H1 (cell line): ENCODE results near the gene UBQLN3. TPM values are rescaled to one million over a fixed set of nuclear protein-coding genes. Genes with fewer than 3 reads are reported as not detected.

Experiments
- CTCF ChIA-PET: fragments of 300-600 bp; sonication (Branson Sonifier 250); formaldehyde crosslinking; loops from one replicate; lab custom pipeline; 2021; ENCODE audit not compliant: partially characterized antibody; lab: Charles Lee
- POLR2A ChIA-PET: fragments of 300-600 bp; sonication (Branson Sonifier 250); formaldehyde crosslinking; loops from one replicate; lab custom pipeline; 2021; ENCODE audit warnings: inconsistent platforms; ENCODE audit not compliant: partially characterized antibody; lab: Charles Lee
- DNase-seq, 2 experiments: peaks; one replicate each; pipeline versions ENCODE4 v3.0.0 to v3.0.0-alpha.2; 2010 to 2022; ENCODE audit warnings: low spot score in 2 of 2, low read depth in 1 of 2, mixed read lengths in 1 of 2
- FAIRE-seq: peaks from 2 replicates; lab custom pipeline; 2011; peaks lifted over from hg19 to GRCh38; lab: Jason Lieb, UNC
- H2AFZ ChIP-seq: 2 replicates; pipeline ENCODE4 v1.8.1; 2012; ENCODE audit warnings: low read length, inconsistent platforms
- H2AK5ac ChIP-seq: 2 replicates; pipeline ENCODE4 v1.6.1; 2013; ENCODE audit warnings: low read depth, low read length
- H2BK120ac ChIP-seq: replicated peaks from 2 replicates; pipeline ENCODE3; 2013; ENCODE audit warnings: low read depth, low read length, inconsistent platforms
- H2BK12ac ChIP-seq: 2 replicates; pipeline ENCODE4 v1.6.1; 2013; ENCODE audit warnings: low read depth, low read length
- H2BK15ac ChIP-seq: 2 replicates; pipeline ENCODE4 v1.6.1; 2013; ENCODE audit warnings: low read length
- H2BK20ac ChIP-seq: 2 replicates; pipeline ENCODE4 v1.6.1; 2013; ENCODE audit warnings: low read length
- H2BK5ac ChIP-seq: 2 replicates; pipeline ENCODE4 v1.6.1; 2013; ENCODE audit warnings: low read depth, low read length
- H3K14ac ChIP-seq: 2 replicates; pipeline ENCODE4 v1.6.1; 2013; ENCODE audit warnings: inconsistent platforms; ENCODE audit not compliant: insufficient read length
- H3K18ac ChIP-seq: 2 replicates; pipeline ENCODE4 v1.6.1; 2013; ENCODE audit warnings: low read length; ENCODE audit errors: extremely low read depth
- H3K23ac ChIP-seq: 2 replicates; pipeline ENCODE4 v1.6.1; 2013; ENCODE audit warnings: inconsistent platforms; ENCODE audit not compliant: insufficient read length
- H3K23me2 ChIP-seq: 2 replicates; pipeline ENCODE4 v1.6.1; 2013; ENCODE audit warnings: low read depth, low read length
- H3K27ac ChIP-seq: 2 replicates; pipeline ENCODE4 v1.6.1; 2011; ENCODE audit warnings: low read depth, low read length, inconsistent platforms
- H3K27me3 ChIP-seq, 4 experiments: replicated peaks in 1 of 4; 1 replicate in 1 of 4; 2 replicates in 3 of 4; pipeline versions ENCODE4 v1.6.1 to v1.8.1; 2011 to 2013; ENCODE audit warnings: low read length in 3 of 4, mild to moderate bottlenecking in 3 of 4, inconsistent platforms in 2 of 4, mixed read lengths in 2 of 4, moderate library complexity in 1 of 4; ENCODE audit not compliant: control insufficient read depth in 3 of 4, insufficient read depth in 3 of 4; ENCODE audit errors: extremely low read depth in 1 of 4
- H3K36me3 ChIP-seq, 4 experiments: 2 replicates each; pipeline versions ENCODE4 v1.6.1 to v1.8.1; 2011 to 2013; ENCODE audit warnings: mild to moderate bottlenecking in 4 of 4, low read length in 3 of 4, moderate library complexity in 2 of 4, control low read depth in 1 of 4, inconsistent platforms in 1 of 4; ENCODE audit not compliant: insufficient read depth in 4 of 4, control insufficient read depth in 2 of 4
- H3K4ac ChIP-seq: replicated peaks from 2 replicates; pipeline ENCODE3; 2013; ENCODE audit warnings: low read length, low read depth, mixed read lengths, inconsistent platforms; ENCODE audit not compliant: insufficient read length
- H3K4me1 ChIP-seq, 4 experiments: replicated peaks in 1 of 4; 1 replicate in 1 of 4; 2 replicates in 3 of 4; pipeline versions ENCODE4 v1.6.1 to v1.8.1; 2011 to 2013; ENCODE audit warnings: low read length in 3 of 4, inconsistent platforms in 2 of 4, mixed read lengths in 1 of 4; ENCODE audit not compliant: insufficient read depth in 4 of 4, control insufficient read depth in 3 of 4
- H3K4me2 ChIP-seq, 2 experiments: 2 replicates each; pipeline versions ENCODE4 v1.6.1 to v1.8.1; 2011 to 2013; ENCODE audit warnings: low read depth in 2 of 2, low read length in 2 of 2, control low read depth in 1 of 2, inconsistent platforms in 1 of 2, mild to moderate bottlenecking in 1 of 2; ENCODE audit not compliant: insufficient read depth in 1 of 2
- H3K4me3 ChIP-seq, 4 experiments: fragments of 200-600, 300-600 bp in 1 of 4; sonication (generic), shearing (Covaris generic), sonication (Bioruptor Twin) in 1 of 4; 2 replicates each; pipeline versions ENCODE4 v1.5.1 to v1.8.1; 2011 to 2016; ENCODE audit warnings: low read length in 4 of 4, low read depth in 3 of 4, control low read depth in 2 of 4, inconsistent platforms in 2 of 4, mild to moderate bottlenecking in 2 of 4, mixed read lengths in 1 of 4, moderate library complexity in 1 of 4; ENCODE audit not compliant: insufficient read depth in 2 of 4; ENCODE audit errors: extremely low read depth in 1 of 4
- H3K56ac ChIP-seq: replicated peaks from 2 replicates; pipeline ENCODE3; 2013; ENCODE audit warnings: low read depth, mild to moderate bottlenecking, mixed read lengths, low read length, inconsistent platforms; ENCODE audit not compliant: insufficient read length
- H3K79me1 ChIP-seq: 2 replicates; pipeline ENCODE4 v1.6.1; 2013; ENCODE audit warnings: low read depth, low read length, control low read depth
- H3K79me2 ChIP-seq, 2 experiments: 2 replicates each; pipeline versions ENCODE4 v1.6.1 to v1.8.1; 2012 to 2013; ENCODE audit warnings: low read length in 2 of 2, mild to moderate bottlenecking in 2 of 2, inconsistent platforms in 1 of 2; ENCODE audit not compliant: insufficient read depth in 2 of 2, control insufficient read depth in 1 of 2
- H3K9ac ChIP-seq, 4 experiments: replicated peaks in 1 of 4; 1 replicate in 1 of 4; 2 replicates in 3 of 4; pipeline versions ENCODE4 v1.6.1 to v1.8.1; 2011 to 2013; ENCODE audit warnings: low read depth in 3 of 4, low read length in 3 of 4, control low read depth in 2 of 4, mild to moderate bottlenecking in 2 of 4, moderate library complexity in 2 of 4, inconsistent platforms in 1 of 4; ENCODE audit errors: extremely low read depth in 1 of 4
- H3K9me3 ChIP-seq, 2 experiments: 2 replicates each; pipeline versions ENCODE4 v1.6.1 to v1.8.1; 2012 to 2013; ENCODE audit warnings: mild to moderate bottlenecking in 2 of 2, moderate library complexity in 2 of 2, control low read depth in 1 of 2, inconsistent platforms in 1 of 2, low read depth in 1 of 2, low read length in 1 of 2, mixed read lengths in 1 of 2; ENCODE audit not compliant: insufficient read depth in 2 of 2
- H4K20me1 ChIP-seq, 2 experiments: replicated peaks in 1 of 2; 2 replicates each; pipeline versions ENCODE3 to v1.8.1; 2011 to 2013; ENCODE audit warnings: inconsistent platforms in 2 of 2, low read length in 2 of 2, mild to moderate bottlenecking in 1 of 2; ENCODE audit not compliant: insufficient read depth in 2 of 2, control insufficient read depth in 1 of 2
- H4K5ac ChIP-seq: 2 replicates; pipeline ENCODE4 v1.6.1; 2013; ENCODE audit warnings: low read length, low read depth, mixed read lengths, inconsistent platforms; ENCODE audit not compliant: insufficient read length
- H4K8ac ChIP-seq: 2 replicates; pipeline ENCODE4 v1.8.0; 2013; ENCODE audit warnings: mild to moderate bottlenecking, moderate library complexity, low read length, inconsistent platforms; ENCODE audit not compliant: insufficient read depth; ENCODE audit errors: extremely low read depth
- H4K91ac ChIP-seq: replicated peaks from 2 replicates; pipeline ENCODE3; 2013; ENCODE audit warnings: low read length, mixed read lengths, inconsistent platforms; ENCODE audit not compliant: insufficient read length
- BCL11A ChIP-seq, 2 experiments: IDR thresholded peaks; one replicate each; pipeline ENCODE4 v1.6.1; 2011; ENCODE audit warnings: low read depth in 2 of 2, low read length in 2 of 2, mild to moderate bottlenecking in 2 of 2
- BRCA1 ChIP-seq: IDR thresholded peaks from 2 replicates; pipeline ENCODE4 v1.6.1; 2012; ENCODE audit warnings: low read depth, low read length, improper control_type of control experiment
- EP300 ChIP-seq, 2 experiments: IDR thresholded peaks; 1 replicate in 1 of 2; 2 replicates in 1 of 2; pipeline ENCODE4 v1.6.1; 2011 to 2012; ENCODE audit warnings: low read depth in 2 of 2, low read length in 2 of 2, mild to moderate bottlenecking in 2 of 2, borderline replicate concordance in 1 of 2, inconsistent platforms in 1 of 2, moderate library complexity in 1 of 2
- MAFK ChIP-seq: IDR thresholded peaks from 2 replicates; pipeline ENCODE4 v1.6.1; 2012; ENCODE audit warnings: low read depth, mild to moderate bottlenecking, improper control_type of control experiment, low read length
- POLR2A ChIP-seq, 2 experiments: IDR thresholded peaks; 1 replicate in 1 of 2; 2 replicates in 1 of 2; pipeline ENCODE4 v1.6.1; 2011; ENCODE audit warnings: low read depth in 2 of 2, low read length in 2 of 2, mild to moderate bottlenecking in 2 of 2; ENCODE audit errors: control extremely low read depth in 1 of 2
- SIN3A ChIP-seq, 2 experiments: IDR thresholded peaks in 1 of 2; conservative IDR thresholded peaks in 1 of 2; 2 replicates each; pipeline ENCODE4 v1.6.1; 2011 to 2012; ENCODE audit warnings: low read length in 2 of 2, improper control_type of control experiment in 1 of 2, low read depth in 1 of 2, mild to moderate bottlenecking in 1 of 2
- SIX5 ChIP-seq: IDR thresholded peaks from 2 replicates; pipeline ENCODE4 v1.6.1; 2011; ENCODE audit warnings: mild to moderate bottlenecking, low read depth, low read length
- WGBS, 2 experiments: shearing (Covaris generic) in 1 of 2; methylation state at CpG; one replicate each; pipeline versions ENCODE4 v1.1.6 to v1.1.7; 2013 to 2015; ENCODE audit warnings: low lambda C conversion rate in 2 of 2, mixed read lengths in 2 of 2, inconsistent platforms in 1 of 2, low coverage in 1 of 2, missing lambda C conversion rate in 1 of 2; ENCODE audit not compliant: insufficient replicate concordance in 2 of 2, insufficient coverage in 1 of 2, insufficient read length in 1 of 2; ENCODE audit errors: extremely low coverage in 1 of 2, missing lambda C conversion rate in 1 of 2; 5-methylcytosine and 5-hydroxymethylcytosine counted together
- polyA plus RNA-seq, 7 experiments: library from polyadenylated mRNA; depleted of rRNA in 3 of 7; stranded (reverse) in 5 of 7; unstranded in 2 of 7; fragments of >200 nt in 5 of 7; fragments of 200-250 nt in 2 of 7; gene quantifications; 1 replicate in 5 of 7; 2 replicates in 1 of 7; 4 replicates in 1 of 7; pipeline versions ENCODE4 v1.2.1 to v1.2.3, GENCODE V29; 2011 to 2013; ENCODE audit warnings: missing spikeins in 2 of 7, mixed read lengths in 2 of 7
- total RNA-seq: library from RNA; stranded (reverse); fragmentation: NEBNext Ultra II Directional; extraction: Animal tissue kit (Norgen Biotek cat#: 25700); gene quantifications from 2 replicates; pipeline ENCODE4 v1.2.1, GENCODE V29; 2021
- TF ChIP-seq, protein P1 (sequence below): IDR thresholded peaks from 2 replicates; pipeline ENCODE4 v1.6.1; 2012; ENCODE audit warnings: inconsistent platforms
- TF ChIP-seq, protein P2 (sequence below): IDR thresholded peaks from 2 replicates; pipeline ENCODE4 v1.6.1; 2012; ENCODE audit warnings: inconsistent platforms

The UBQLN3 gene
- total and polyA plus RNA-seq, 2 of the 8 experiments (the other 6 are each of a cell fraction or from before 2014, with no cell fraction given): not detected

DNA sequence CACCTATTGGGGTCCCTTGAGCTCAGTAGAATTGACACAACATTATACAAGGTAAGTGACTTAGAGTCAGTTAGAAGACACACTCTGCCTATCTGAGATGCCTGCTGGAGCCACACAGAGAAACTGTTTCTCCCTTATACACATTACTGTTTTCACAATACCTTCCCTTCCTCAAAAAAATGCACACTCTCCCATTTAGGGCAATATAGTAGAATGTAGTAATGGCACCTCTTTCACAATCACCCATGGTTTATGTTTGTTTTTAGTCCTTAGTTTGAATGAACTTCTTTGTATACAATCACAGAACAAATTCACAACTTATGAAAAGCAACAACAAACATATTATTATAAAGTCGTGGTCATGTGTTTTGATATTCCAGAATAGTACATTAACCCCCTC is 24.3 kb upstream of the UBQLN3 start:
- Histone ChIP-seq H3K4me1 (no peaks in the 10 kb centered on the region), H3K27ac (no peak overlapping the region), H2BK12ac (no peak overlapping the region), H3K4me3 (no peak overlapping the region), H4K5ac (no peak overlapping the region), H3K4ac (no peak overlapping the region), H3K56ac (no peak overlapping the region), H3K9ac (no peak overlapping the region), H2BK20ac (no peak overlapping the region), H3K4me2 (no peak overlapping the region), H3K23me2 (no peaks in the 10 kb centered on the region), H4K20me1 (no peaks in the 10 kb centered on the region), H3K9me3 (no peaks in the 10 kb centered on the region), H3K79me2 (no peaks in the 10 kb centered on the region), H4K91ac (no peak overlapping the region), H3K18ac (no peak overlapping the region), H2BK5ac (no peak overlapping the region), H2AFZ (no peak overlapping the region), H4K8ac (no peak overlapping the region), H3K36me3 (no peaks in the 10 kb centered on the region), H3K79me1 (no peaks in the 10 kb centered on the region), H3K27me3 (no peaks in the 10 kb centered on the region; a peak in 1 of 7 replicates), H3K14ac (no peak overlapping the region), H3K23ac (no peak overlapping the region), H2BK120ac (no peak overlapping the region), H2BK15ac (no peak overlapping the region), H2AK5ac (no peak overlapping the region)
- WGBS, 2 experiments: 85% methylated on average over 1 of the region's 1 CpG; no CpG with 5 or more reads in 1 of the 2 experiments
- ChIA-PET POLR2A (no interaction called here), CTCF (interaction anchor here (1.4 kb wide), 1 partner anchor 11 kb away, joined by 3 read pairs; no protein-coding TSS in a partner anchor)
- no peak for FAIRE-seq
- no peak for TF ChIP-seq BCL11A (IDR thresholded peaks at IDR 0.05; ENCODE audit: low read depth in 2 of 2, low read length in 2 of 2)
- TF ChIP-seq, protein P1, sequence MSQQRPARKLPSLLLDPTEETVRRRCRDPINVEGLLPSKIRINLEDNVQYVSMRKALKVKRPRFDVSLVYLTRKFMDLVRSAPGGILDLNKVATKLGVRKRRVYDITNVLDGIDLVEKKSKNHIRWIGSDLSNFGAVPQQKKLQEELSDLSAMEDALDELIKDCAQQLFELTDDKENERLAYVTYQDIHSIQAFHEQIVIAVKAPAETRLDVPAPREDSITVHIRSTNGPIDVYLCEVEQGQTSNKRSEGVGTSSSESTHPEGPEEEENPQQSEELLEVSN: no peak
- TF ChIP-seq, protein P2, sequence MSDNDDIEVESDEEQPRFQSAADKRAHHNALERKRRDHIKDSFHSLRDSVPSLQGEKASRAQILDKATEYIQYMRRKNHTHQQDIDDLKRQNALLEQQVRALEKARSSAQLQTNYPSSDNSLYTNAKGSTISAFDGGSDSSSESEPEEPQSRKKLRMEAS: no peak
- TF ChIP-seq SIN3A (conservative IDR thresholded peaks at IDR 0.05 in 1 of 2, IDR thresholded peaks at IDR 0.05 in 1 of 2; ENCODE audit: low read depth in 1 of 2, low read length in 2 of 2): no peak
- TF ChIP-seq SIX5: no peak
- no peak for TF ChIP-seq POLR2A (IDR thresholded peaks at IDR 0.05; ENCODE audit: control extremely low read depth in 1 of 2, low read depth in 2 of 2, low read length in 2 of 2)
- no peak for TF ChIP-seq EP300 (IDR thresholded peaks at IDR 0.05; ENCODE audit: borderline replicate concordance in 1 of 2, low read depth in 2 of 2, low read length in 2 of 2)
- TF ChIP-seq MAFK: no peak
- no peak for TF ChIP-seq BRCA1
- DNase-seq: no peak
